Fibroblast of lung (primary cell): ENCODE data around the gene SLC9A8. TPM values are rescaled to one million over a fixed set of nuclear protein-coding genes. Genes with fewer than 3 reads are reported as not detected.

ENCODE experiments used
- DNase-seq, 2 donors: peaks; one replicate each; pipeline versions ENCODE4 v3.0.0 to v3.0.0-alpha.2; 2010; ENCODE audit warnings: low read depth in 2 of 2
- H2AFZ ChIP-seq: 2 replicates; pipeline ENCODE4 v1.5.1; 2012; ENCODE audit warnings: low read length, control low read depth, inconsistent platforms
- H3K27ac ChIP-seq: 2 replicates; pipeline ENCODE4 v1.5.1; 2011; ENCODE audit warnings: low read length, control low read depth; ENCODE audit not compliant: insufficient read depth
- H3K27me3 ChIP-seq: 2 replicates; pipeline ENCODE4 v1.5.1; 2011; ENCODE audit warnings: mild to moderate bottlenecking, low read length; ENCODE audit not compliant: control insufficient read depth, insufficient read depth
- H3K36me3 ChIP-seq: 2 replicates; pipeline ENCODE4 v1.5.1; 2011; ENCODE audit warnings: low read length; ENCODE audit not compliant: control insufficient read depth, insufficient read depth
- H3K4me1 ChIP-seq: 2 replicates; pipeline ENCODE4 v1.5.1; 2011; ENCODE audit warnings: low read length; ENCODE audit not compliant: control insufficient read depth, insufficient read depth; ENCODE audit errors: extremely low read depth
- H3K4me2 ChIP-seq: 2 replicates; pipeline ENCODE4 v1.5.1; 2011; ENCODE audit warnings: low read length, control low read depth; ENCODE audit not compliant: insufficient read depth; ENCODE audit errors: extremely low read depth
- H3K4me3 ChIP-seq, 4 experiments: fragments of 200-600 bp in 1 of 4; sonication (generic) in 1 of 4; replicated peaks in 1 of 4; 2 replicates each; pipeline ENCODE4 v1.5.1; 2011 to 2016; ENCODE audit warnings: low read length in 4 of 4, low read depth in 3 of 4, mild to moderate bottlenecking in 3 of 4, control low read depth in 2 of 4, inconsistent platforms in 1 of 4, mixed read lengths in 1 of 4; ENCODE audit not compliant: insufficient read depth in 1 of 4; ENCODE audit errors: control extremely low read depth in 1 of 4
- H3K79me2 ChIP-seq: 2 replicates; pipeline ENCODE4 v1.5.1; 2012; ENCODE audit warnings: mild to moderate bottlenecking, low read length, inconsistent platforms; ENCODE audit not compliant: control insufficient read depth, insufficient read depth
- H3K9ac ChIP-seq: 2 replicates; pipeline ENCODE4 v1.5.1; 2011; ENCODE audit warnings: mild to moderate bottlenecking, low read length, control low read depth; ENCODE audit not compliant: insufficient read depth
- H3K9me3 ChIP-seq: 2 replicates; pipeline ENCODE4 v1.5.1; 2012; ENCODE audit warnings: low read depth, low read length; ENCODE audit not compliant: control insufficient read depth, insufficient read depth
- H4K20me1 ChIP-seq: 2 replicates; pipeline ENCODE4 v1.5.1; 2011; ENCODE audit warnings: low read length; ENCODE audit not compliant: control insufficient read depth, insufficient read depth; ENCODE audit errors: extremely low read depth
- CTCF ChIP-seq, 2 donors: IDR thresholded peaks in 1 of 2; conservative IDR thresholded peaks in 1 of 2; 1 replicate in 1 of 2; 2 replicates in 1 of 2; pipeline ENCODE4 v1.5.1; 2011 to 2012; ENCODE audit warnings: low read length in 2 of 2, control low read depth in 1 of 2, inconsistent platforms in 1 of 2, low read depth in 1 of 2, mild to moderate bottlenecking in 1 of 2
- EZH2 ChIP-seq: IDR thresholded peaks from 2 replicates; pipeline ENCODE4 v1.5.1; 2012; ENCODE audit warnings: low read length, control low read depth, mild to moderate bottlenecking; ENCODE audit errors: missing control alignments
- polyA plus RNA-seq, 2 donors: library from polyadenylated mRNA; depleted of rRNA in 1 of 2; stranded (reverse) in 1 of 2; unstranded in 1 of 2; fragments of >200 nt; gene quantifications; 2 replicates each; pipeline ENCODE4 v1.2.1, GENCODE V29; 2011 to 2012; ENCODE audit warnings: missing spikeins in 1 of 2
- total RNA-seq: library from RNA; depleted of rRNA; stranded (reverse); fragments of >200 nt; gene quantifications from 2 replicates; pipeline ENCODE4 v1.2.1, GENCODE V29; 2014

SLC9A8 gene
- total and polyA plus RNA-seq, 2 donors (not counting 1 experiment from before 2014, with no cell fraction given) = 2.4 to 15.5 TPM

DNA sequence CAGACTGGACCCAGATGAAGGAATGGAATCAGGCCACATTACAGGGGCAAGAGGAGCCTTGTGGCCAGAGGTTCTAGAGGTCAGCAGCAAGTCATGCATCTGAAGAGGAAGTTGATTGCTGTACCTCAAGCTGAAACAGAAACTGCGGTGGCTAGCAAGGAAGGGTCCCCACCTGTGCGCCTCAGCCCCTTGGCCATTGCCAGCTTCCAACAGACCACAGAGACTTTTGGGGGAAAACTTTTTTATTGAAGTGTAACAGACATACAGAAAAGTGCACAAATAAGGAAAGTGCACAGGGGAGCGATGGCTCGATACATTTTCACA is 26.8 kb upstream of the SLC9A8 start:
- H3K4me3 ChIP-seq = no peak overlapping the region
- no peaks in the 10 kb centered on the region for H3K27me3 ChIP-seq
- H3K4me2 ChIP-seq = no peak overlapping the region
- TF ChIP-seq CTCF (conservative IDR thresholded peaks at IDR 0.05 in 1 of 2, IDR thresholded peaks at IDR 0.05 in 1 of 2; ENCODE audit: low read depth in 1 of 2, low read length in 2 of 2) (no peak), EZH2 (no peak)
- H3K9me3 ChIP-seq = no peaks in the 10 kb centered on the region
- H4K20me1 ChIP-seq = no peaks in the 10 kb centered on the region
- no peaks in the 10 kb centered on the region for H3K4me1 ChIP-seq
- no peaks in the 10 kb centered on the region for H3K79me2 ChIP-seq
- no peak overlapping the region for H3K9ac ChIP-seq
- H3K27ac ChIP-seq = no peak overlapping the region
- no peak for DNase-seq
- H2AFZ ChIP-seq = no peak overlapping the region
- no peaks in the 10 kb centered on the region for H3K36me3 ChIP-seq

- H3K9me3 ChIP-seq = no peaks in the 10 kb centered on the region
- H3K9ac ChIP-seq = no peak overlapping the region
- H3K4me2 ChIP-seq = no peak overlapping the region
- TF ChIP-seq EZH2 (no peak), CTCF (conservative IDR thresholded peaks at IDR 0.05 in 1 of 2, IDR thresholded peaks at IDR 0.05 in 1 of 2; ENCODE audit: low read depth in 1 of 2, low read length in 2 of 2) (no peak)
- H3K79me2 ChIP-seq = no peaks in the 10 kb centered on the region
- H4K20me1 ChIP-seq = no peaks in the 10 kb centered on the region
- H3K4me3 ChIP-seq = no peak overlapping the region
- H3K27me3 ChIP-seq = no peaks in the 10 kb centered on the region
- DNase-seq = no peak
- no peaks in the 10 kb centered on the region for H3K4me1 ChIP-seq
- H3K27ac ChIP-seq = no peak overlapping the region
- no peaks in the 10 kb centered on the region for H3K36me3 ChIP-seq
- no peak overlapping the region for H2AFZ ChIP-seq
These were observed 26.4 kb upstream of the SLC9A8 start for GRCh38 chr20:49786196-49786595.

DNA sequence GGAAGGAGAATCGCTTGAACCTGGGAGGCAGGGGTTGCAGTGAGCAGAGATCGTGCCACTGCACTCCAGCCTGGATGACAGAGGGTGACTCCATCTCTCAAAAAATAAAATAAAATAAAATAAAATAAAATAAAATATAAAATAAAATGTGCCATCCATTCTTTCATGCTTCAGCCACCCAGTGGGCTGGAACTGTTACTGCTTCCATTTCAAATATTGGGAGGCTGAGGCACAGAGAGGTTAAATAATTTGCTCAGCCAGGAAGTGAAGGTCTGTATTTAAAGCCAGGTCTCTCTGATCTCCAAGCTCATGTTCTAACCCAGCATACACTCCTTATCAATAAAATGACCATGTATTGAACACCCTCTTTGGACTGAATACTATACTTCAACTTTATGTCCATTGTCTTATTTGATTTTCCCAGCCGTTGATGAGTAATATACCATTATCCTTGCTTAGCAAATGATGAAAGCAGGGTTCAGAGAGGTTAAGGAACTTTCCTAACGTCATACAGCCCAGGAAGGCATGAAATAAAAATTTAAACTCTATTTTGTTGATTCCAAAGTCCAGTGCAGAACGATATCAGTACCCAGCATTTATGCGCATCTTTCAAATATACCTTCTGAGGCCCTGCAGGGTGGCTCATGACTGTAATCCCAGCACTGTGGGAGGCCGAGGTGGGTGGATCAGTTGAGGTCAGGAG is 25.8 kb upstream of the SLC9A8 start:
- no peak for TF ChIP-seq EZH2
- peak; percentile 35 to 56 for TF ChIP-seq CTCF (conservative IDR thresholded peaks at IDR 0.05 in 1 of 2, IDR thresholded peaks at IDR 0.05 in 1 of 2; ENCODE audit: low read depth in 1 of 2, low read length in 2 of 2)
- H3K9ac ChIP-seq = no peak overlapping the region
- H3K79me2 ChIP-seq = no peaks in the 10 kb centered on the region
- no peak overlapping the region for H3K4me3 ChIP-seq
- no peaks in the 10 kb centered on the region for H3K27me3 ChIP-seq
- no peaks in the 10 kb centered on the region for H4K20me1 ChIP-seq
- H3K4me2 ChIP-seq = no peak overlapping the region
- no peaks in the 10 kb centered on the region for H3K36me3 ChIP-seq
- no peak overlapping the region for H2AFZ ChIP-seq
- H3K9me3 ChIP-seq = no peaks in the 10 kb centered on the region
- DNase-seq = peak in 1 of 2 donors; percentile 34
- H3K4me1 ChIP-seq = no peaks in the 10 kb centered on the region
- H3K27ac ChIP-seq = no peak overlapping the region
